PFSK-1 (cell line): Measurements from ENCODE around the gene SYT14.

Source experiments
- FOXP2 ChIP-seq: optimal IDR thresholded peaks from 2 replicates; pipeline ENCODE3; 2011; ENCODE audit warnings: borderline replicate concordance, control low read depth, inconsistent platforms; ENCODE audit not compliant: insufficient read depth; ENCODE audit errors: extremely low read length, extremely low read depth
- POLR2AphosphoS5 ChIP-seq: IDR thresholded peaks from 2 replicates; pipeline ENCODE4 v1.6.1; 2012; ENCODE audit warnings: low read depth, mild to moderate bottlenecking, control low read depth, low read length, moderate library complexity
- REST ChIP-seq, 2 experiments: IDR thresholded peaks; 2 replicates each; pipeline versions ENCODE4 v1.6.1 to v1.8.0; 2011 to 2012; ENCODE audit warnings: low read depth in 2 of 2, low read length in 2 of 2, control low read depth in 1 of 2, inconsistent platforms in 1 of 2, mild to moderate bottlenecking in 1 of 2, moderate library complexity in 1 of 2; ENCODE audit not compliant: insufficient read depth in 1 of 2
- SIN3A ChIP-seq: IDR thresholded peaks from 2 replicates; pipeline ENCODE4 v1.6.1; 2012; ENCODE audit warnings: mild to moderate bottlenecking, low read length, moderate library complexity, borderline replicate concordance; ENCODE audit not compliant: insufficient read depth
- TAF1 ChIP-seq: IDR thresholded peaks from 2 replicates; pipeline ENCODE4 v1.6.1; 2012; ENCODE audit warnings: low read length, control low read depth, borderline replicate concordance; ENCODE audit not compliant: insufficient read depth

Gene SYT14

GRCh38 chr1:209962856-209963255, 24.8 kb downstream of the SYT14 start:
- TF ChIP-seq TAF1 (no peak), POLR2AphosphoS5 (no peak), REST (IDR thresholded peaks at IDR 0.05; ENCODE audit: insufficient read depth in 1 of 2, low read depth in 2 of 2, low read length in 2 of 2) (no peak), SIN3A (no peak), FOXP2 (no peak)

- TF ChIP-seq SIN3A (no peak), FOXP2 (no peak), TAF1 (no peak), REST (IDR thresholded peaks at IDR 0.05; ENCODE audit: insufficient read depth in 1 of 2, low read depth in 2 of 2, low read length in 2 of 2) (no peak), POLR2AphosphoS5 (no peak)
Measured at GRCh38 chr1:209965996-209966395, 28.0 kb downstream of the SYT14 start.

- TF ChIP-seq SIN3A = no peak
- no peak for TF ChIP-seq POLR2AphosphoS5
- no peak for TF ChIP-seq TAF1
- no peak for TF ChIP-seq FOXP2
- no peak for TF ChIP-seq REST (IDR thresholded peaks at IDR 0.05; ENCODE audit: insufficient read depth in 1 of 2, low read depth in 2 of 2, low read length in 2 of 2)
Measured at GRCh38 chr1:209983953-209984352, 45.9 kb downstream of the SYT14 start.

- TF ChIP-seq FOXP2 = no peak
- no peak for TF ChIP-seq POLR2AphosphoS5
- no peak for TF ChIP-seq SIN3A
Measured at GRCh38 chr1:209985002-209985401, 47.0 kb downstream of the SYT14 start.

GRCh38 chr1:209988706-209989105, 50.7 kb downstream of the SYT14 start:
- no peak for TF ChIP-seq TAF1
- TF ChIP-seq FOXP2 = no peak
- no peak for TF ChIP-seq REST (IDR thresholded peaks at IDR 0.05; ENCODE audit: insufficient read depth in 1 of 2, low read depth in 2 of 2, low read length in 2 of 2)

GRCh38 chr1:209989525-209989924, 51.5 kb downstream of the SYT14 start:
- TF ChIP-seq POLR2AphosphoS5 = no peak
- TF ChIP-seq FOXP2 = no peak
- TF ChIP-seq REST (IDR thresholded peaks at IDR 0.05; ENCODE audit: insufficient read depth in 1 of 2, low read depth in 2 of 2, low read length in 2 of 2) = no peak
- TF ChIP-seq TAF1 = no peak
- no peak for TF ChIP-seq SIN3A
